ENCODE results near the gene THUMPD2. TPM values are rescaled to one million over a fixed set of nuclear protein-coding genes. Genes with fewer than 3 reads are reported as not detected.

The THUMPD2 gene
- total RNA-seq, 2 donors from 2014 or later, result 7.0 to 18.8 TPM

DNA sequence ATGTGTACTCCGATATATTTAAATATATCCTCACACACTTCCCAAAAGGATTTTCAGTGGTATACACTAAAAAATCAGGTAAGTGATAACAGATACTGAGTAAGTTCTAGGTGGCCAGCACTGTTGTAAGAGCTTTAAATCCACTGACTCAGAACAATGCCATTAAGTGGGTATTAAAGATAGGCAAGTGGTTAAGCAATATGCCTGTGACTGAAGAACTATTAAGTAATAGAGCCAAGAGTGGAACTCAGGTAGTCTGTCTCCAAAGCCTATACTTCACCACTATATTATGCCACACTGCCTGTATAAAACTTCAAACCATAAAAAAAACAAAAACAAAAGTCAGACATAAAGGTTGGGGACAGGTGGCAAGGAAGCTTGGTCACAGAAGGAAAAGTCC lies 37.2 kb downstream of the THUMPD2 start:
- no peaks in the 10 kb centered on the region for H3K9me3 ChIP-seq
- 92 to 97% methylated on average over 1 of the region's 1 CpG for WGBS, 2 donors
- DNase-seq (no peak), ATAC-seq (no peak)
- no peak for TF ChIP-seq POLR2A (IDR thresholded peaks at IDR 0.05)
- TF ChIP-seq, protein P1, sequence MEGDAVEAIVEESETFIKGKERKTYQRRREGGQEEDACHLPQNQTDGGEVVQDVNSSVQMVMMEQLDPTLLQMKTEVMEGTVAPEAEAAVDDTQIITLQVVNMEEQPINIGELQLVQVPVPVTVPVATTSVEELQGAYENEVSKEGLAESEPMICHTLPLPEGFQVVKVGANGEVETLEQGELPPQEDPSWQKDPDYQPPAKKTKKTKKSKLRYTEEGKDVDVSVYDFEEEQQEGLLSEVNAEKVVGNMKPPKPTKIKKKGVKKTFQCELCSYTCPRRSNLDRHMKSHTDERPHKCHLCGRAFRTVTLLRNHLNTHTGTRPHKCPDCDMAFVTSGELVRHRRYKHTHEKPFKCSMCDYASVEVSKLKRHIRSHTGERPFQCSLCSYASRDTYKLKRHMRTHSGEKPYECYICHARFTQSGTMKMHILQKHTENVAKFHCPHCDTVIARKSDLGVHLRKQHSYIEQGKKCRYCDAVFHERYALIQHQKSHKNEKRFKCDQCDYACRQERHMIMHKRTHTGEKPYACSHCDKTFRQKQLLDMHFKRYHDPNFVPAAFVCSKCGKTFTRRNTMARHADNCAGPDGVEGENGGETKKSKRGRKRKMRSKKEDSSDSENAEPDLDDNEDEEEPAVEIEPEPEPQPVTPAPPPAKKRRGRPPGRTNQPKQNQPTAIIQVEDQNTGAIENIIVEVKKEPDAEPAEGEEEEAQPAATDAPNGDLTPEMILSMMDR (IDR thresholded peaks at IDR 0.05), result no peak
- H3K27ac ChIP-seq, result no peak overlapping the region
- peaks cover 0 to 8% of the 10 kb centered on the region in 2 donors for H3K36me3 ChIP-seq (replicated peaks in 1 of 2; ENCODE audit: insufficient read depth in 1 of 2, low read depth in 2 of 2)
- no peaks in the 10 kb centered on the region for H3K4me1 ChIP-seq
- intact Hi-C loops (cut with DNase I), result no loop called here
- no peaks in the 10 kb centered on the region for H3K27me3 ChIP-seq
- no peak overlapping the region for H3K4me3 ChIP-seq

DNA sequence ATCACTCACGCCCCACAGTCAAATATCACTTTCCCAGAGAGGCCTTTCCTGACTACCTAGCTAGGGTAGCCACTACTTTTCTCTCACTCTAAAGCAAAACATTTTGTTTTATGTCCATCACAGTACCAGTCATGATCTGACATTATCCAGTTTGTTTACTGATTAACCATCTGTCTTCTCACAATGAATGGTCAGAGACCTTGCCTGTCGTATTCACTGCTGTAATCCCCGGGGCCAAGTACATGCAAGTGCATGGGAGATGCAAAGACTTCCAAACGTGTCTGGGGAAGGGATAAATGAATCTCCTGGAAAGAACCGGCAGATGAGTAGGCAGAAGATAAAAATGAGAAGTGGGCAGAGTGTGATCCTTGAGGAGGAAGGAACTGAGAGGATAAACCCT lies 39.7 kb downstream of the THUMPD2 start:
- no peak for TF ChIP-seq POLR2A (IDR thresholded peaks at IDR 0.05)
- TF ChIP-seq, protein P1 (IDR thresholded peaks at IDR 0.05), result no peak
- Histone ChIP-seq H3K9me3 (no peaks in the 10 kb centered on the region), H3K4me3 (no peak overlapping the region), H3K36me3 (replicated peaks in 1 of 2; ENCODE audit: insufficient read depth in 1 of 2, low read depth in 2 of 2) (peaks cover 0 to 14% of the 10 kb centered on the region in 2 donors), H3K27me3 (no peaks in the 10 kb centered on the region), H3K4me1 (no peaks in the 10 kb centered on the region), H3K27ac (no peak overlapping the region)
- ATAC-seq (no peak), DNase-seq (no peak)
- intact Hi-C loops (cut with DNase I), result no loop called here
- WGBS, 2 donors, result 48 to 62% methylated on average over 5 of the region's 5 CpGs

DNA sequence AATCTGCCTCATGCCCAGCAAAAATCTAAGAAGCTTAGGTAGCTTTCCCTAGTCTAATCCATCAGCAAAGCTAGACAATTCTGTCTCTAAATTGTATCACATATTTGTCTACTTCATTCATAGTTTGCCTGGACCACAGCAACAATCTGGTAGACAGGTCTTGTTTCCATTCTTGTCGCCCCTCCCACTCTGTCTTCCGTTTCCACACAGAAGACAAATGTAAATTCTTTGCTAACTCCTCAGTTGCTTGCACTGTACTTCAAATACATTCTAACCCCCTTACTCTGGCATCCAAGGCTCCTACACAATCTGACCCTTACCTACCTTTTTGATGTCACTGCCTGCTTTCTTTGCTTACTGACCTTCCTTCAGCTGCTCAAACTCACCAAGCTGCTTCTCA lies 40.1 kb downstream of the THUMPD2 start:
- 91 to 98% methylated on average over 2 of the region's 2 CpGs for WGBS, 2 donors
- Histone ChIP-seq H3K36me3 (replicated peaks in 1 of 2; ENCODE audit: insufficient read depth in 1 of 2, low read depth in 2 of 2) (peaks cover 0 to 14% of the 10 kb centered on the region in 2 donors), H3K9me3 (no peaks in the 10 kb centered on the region), H3K27me3 (no peaks in the 10 kb centered on the region), H3K4me1 (no peaks in the 10 kb centered on the region), H3K27ac (no peak overlapping the region), H3K4me3 (no peak overlapping the region)
- intact Hi-C loops (cut with DNase I), result no loop called here
- DNase-seq (no peak), ATAC-seq (no peak)
- TF ChIP-seq, protein P1 (IDR thresholded peaks at IDR 0.05), result no peak
- no peak for TF ChIP-seq POLR2A (IDR thresholded peaks at IDR 0.05)

DNA sequence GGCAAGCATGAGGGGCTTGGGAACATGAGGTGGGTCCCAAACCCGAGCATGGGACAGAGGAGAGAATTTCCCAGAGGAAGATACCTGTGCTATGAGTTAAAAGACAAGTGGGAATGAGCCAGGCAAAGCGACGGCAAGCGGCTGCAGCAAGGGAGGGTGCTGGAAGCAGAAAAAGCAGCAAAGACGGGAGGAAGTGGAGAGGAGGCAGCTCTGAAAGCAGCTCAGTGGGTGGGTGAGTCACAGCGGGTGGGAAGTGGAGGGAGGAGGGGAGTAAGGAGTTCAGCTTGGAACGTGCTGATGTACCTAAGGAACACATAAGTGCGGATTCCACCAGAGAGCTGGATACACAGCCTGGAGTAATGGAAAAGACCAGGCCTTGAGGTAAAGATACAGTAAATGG lies 41.4 kb downstream of the THUMPD2 start:
- H3K27me3 ChIP-seq, result no peaks in the 10 kb centered on the region
- no peak overlapping the region for H3K27ac ChIP-seq
- no peak for TF ChIP-seq POLR2A (IDR thresholded peaks at IDR 0.05)
- TF ChIP-seq, protein P1 (IDR thresholded peaks at IDR 0.05), result no peak
- intact Hi-C loops (cut with DNase I), result no loop called here
- H3K9me3 ChIP-seq, result no peaks in the 10 kb centered on the region
- peaks cover 0 to 14% of the 10 kb centered on the region in 2 donors for H3K36me3 ChIP-seq (replicated peaks in 1 of 2; ENCODE audit: insufficient read depth in 1 of 2, low read depth in 2 of 2)
- no peak for DNase-seq
- WGBS, 2 donors, result 89 to 95% methylated on average over 8 of the region's 8 CpGs
- ATAC-seq, result no peak
- no peak overlapping the region for H3K4me3 ChIP-seq
- no peaks in the 10 kb centered on the region for H3K4me1 ChIP-seq

DNA sequence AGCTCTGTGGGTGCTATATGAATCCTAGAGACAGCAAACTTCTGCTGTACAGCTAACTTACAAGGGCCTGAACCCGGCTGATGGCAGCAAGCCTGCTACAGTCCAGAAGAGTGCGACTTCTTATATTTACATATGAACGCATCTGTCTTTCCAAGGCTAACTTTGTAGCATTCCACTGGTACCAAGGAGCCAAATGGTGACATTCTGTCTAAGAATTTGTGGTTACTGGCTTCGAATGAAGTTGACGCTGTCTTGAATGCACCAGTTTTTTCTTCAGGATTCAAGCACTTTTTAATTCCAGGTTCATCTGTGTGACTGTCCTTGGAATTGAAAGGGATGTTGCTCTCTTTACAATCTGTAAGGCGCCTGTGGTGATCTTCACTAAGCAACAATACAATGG lies 42.4 kb downstream of the THUMPD2 start:
- DNase-seq (no peak), ATAC-seq (no peak)
- no peaks in the 10 kb centered on the region for H3K9me3 ChIP-seq
- no peaks in the 10 kb centered on the region for H3K4me1 ChIP-seq
- no peak overlapping the region for H3K27ac ChIP-seq
- H3K4me3 ChIP-seq, result no peak overlapping the region
- H3K36me3 ChIP-seq (replicated peaks in 1 of 2; ENCODE audit: insufficient read depth in 1 of 2, low read depth in 2 of 2), result peaks cover 0 to 10% of the 10 kb centered on the region in 2 donors
- intact Hi-C loops (cut with DNase I), result no loop called here
- no peaks in the 10 kb centered on the region for H3K27me3 ChIP-seq
- 86 to 87% methylated on average over 6 of the region's 6 CpGs for WGBS, 2 donors
- TF ChIP-seq, protein P1 (IDR thresholded peaks at IDR 0.05), result no peak
- no peak for TF ChIP-seq POLR2A (IDR thresholded peaks at IDR 0.05)

Measured in body of pancreas (tissue), 4 donors.